Stimulated activated CD4-positive, alpha-beta T cell treated with anti-CD3 and anti-CD28 coated beads, TNF-alpha, amount 100 ng/mL, for 24 hours (primary cell): ENCODE measurements around the gene SFRP2.

ENCODE experiments used
- DNase-seq, 3 experiments: peaks; one replicate each; pipeline ENCODE4 v3.0.0-alpha.2; 2020; ENCODE audit warnings: low read depth in 3 of 3

SFRP2 gene

DNA sequence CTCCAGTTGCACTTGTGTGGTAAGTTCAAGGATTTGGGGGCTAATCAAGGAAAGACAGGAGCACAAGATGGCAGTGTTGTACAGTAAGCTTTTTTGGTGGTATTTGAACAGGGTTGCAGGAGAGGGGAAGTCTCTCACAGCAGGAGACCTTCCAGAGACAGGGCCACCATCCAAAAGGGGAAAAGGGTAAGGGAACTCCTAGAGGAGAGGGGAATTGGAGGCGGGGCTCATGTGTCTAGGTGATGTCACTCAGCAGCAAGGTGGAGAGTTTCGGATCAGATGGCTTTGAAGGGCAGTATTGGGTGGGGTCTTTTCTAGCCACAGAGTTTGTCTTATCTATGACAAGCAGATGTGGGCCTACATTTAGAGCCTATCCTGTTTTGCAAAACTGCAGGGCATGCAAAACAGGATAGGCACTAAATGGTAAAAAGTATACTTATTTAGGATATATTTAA lies 15.6 kb downstream of the SFRP2 start:
- DNase-seq: no peak

DNA sequence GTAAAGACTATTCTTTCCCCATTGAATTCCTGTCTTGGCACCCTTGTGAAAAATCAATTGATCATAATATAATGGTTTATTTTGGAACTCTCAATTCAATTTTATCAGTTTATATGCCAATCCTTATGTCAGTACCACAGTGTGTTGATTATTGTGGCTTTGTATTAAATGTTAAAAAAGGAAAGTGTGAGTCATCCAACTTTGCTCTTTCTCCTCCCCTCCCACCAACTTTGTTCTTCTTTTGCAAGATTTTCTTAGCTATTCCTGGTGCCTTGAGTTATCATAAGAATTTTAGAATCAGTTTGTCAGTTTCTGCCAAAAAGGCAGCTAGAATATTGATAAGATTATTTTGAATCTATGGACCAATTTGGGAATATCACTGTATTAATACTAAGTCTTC lies 17.8 kb downstream of the SFRP2 start:
- no peak for DNase-seq

GRCh38 chr4:153766758-153767157 lies 22.1 kb downstream of the SFRP2 start:
- DNase-seq: no peak

DNA sequence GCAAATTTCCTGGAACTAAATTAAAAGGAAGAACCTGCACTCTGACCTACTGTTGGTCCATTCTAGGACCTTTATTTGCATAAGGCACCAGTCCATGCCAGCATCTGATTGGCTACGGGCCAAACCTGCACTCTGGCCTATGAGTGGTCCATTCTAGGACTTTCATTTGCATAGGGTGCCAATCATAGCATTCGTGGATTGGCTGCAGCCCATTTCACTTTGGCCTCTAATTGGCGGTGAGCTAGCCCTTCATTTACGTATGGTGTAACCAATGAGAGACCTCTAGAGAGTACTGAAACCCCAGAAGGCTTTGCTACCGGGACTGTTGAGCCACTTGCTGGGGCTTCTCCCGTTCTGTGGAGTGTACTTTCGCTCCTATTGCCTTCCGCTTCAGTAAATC lies 23.0 kb downstream of the SFRP2 start:
- DNase-seq: no peak

GRCh38 chr4:153764601-153765368 lies 24.1 kb downstream of the SFRP2 start:
- no peak for DNase-seq

- no peak for DNase-seq
Observed at GRCh38 chr4:153763404-153763803, 25.5 kb downstream of the SFRP2 start.

GRCh38 chr4:153759407-153760316 lies 29.2 kb downstream of the SFRP2 start, which contains the start of gene RNF175:
TSS of gene RNF175 (minus strand) at chr4:153760024. CDS start at chr4:153759862, 162 bp downstream.
- DNase-seq: peak in 1 of 3 experiments; percentile 21

DNA sequence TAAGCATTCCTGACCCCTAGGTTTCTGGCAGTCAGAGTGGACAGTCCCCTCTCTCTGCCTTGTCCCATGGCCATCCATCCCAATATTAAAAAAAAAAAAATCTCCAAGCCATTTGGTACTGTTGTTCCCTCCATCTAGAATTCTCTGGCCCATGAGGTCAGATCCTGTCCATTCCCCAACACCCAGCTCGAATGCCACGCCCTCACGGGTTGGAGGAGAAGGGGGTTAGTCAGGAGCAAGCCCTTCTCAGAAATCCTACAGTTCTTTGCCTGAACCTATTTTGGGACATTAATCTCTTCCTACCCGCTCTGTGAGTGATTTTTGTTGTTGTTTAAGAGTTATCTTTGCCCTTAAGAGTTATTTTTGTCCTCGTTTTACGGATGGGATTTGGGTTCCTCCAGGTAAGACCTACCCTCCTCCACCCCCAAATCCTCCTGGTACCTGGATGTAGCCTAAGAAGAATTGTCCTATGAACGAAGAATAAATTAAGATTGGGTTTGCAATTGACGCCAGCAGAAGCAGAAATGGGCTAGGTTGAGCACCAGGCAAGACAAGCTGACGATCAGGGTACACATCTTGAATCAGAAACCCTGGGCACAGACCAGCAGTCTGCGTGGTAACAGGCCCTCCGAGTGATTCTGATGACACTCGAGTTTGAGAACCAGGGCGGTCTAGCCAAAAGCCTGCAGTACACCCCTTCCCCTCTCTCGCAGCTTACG lies 30.0 kb downstream of the SFRP2 start:
- no peak for DNase-seq

DNA sequence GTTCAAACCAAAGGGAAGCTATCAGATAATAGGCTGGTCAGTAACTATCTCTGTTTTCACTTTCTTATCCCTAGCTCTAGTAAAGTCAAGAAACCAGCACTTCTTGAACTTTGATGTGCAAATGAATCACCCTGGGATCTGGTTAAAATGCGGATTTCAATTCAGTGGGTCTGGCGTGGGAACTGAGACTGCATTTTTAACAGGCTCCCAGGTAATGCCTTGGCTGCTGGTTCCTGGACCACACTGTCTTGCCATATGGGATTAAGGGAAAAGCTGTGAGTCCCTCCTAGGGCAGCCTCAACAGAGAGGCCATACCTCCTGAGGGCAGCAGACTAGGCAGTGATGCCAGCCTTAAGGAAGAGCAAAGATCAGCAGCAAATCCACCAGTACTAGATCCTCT lies 30.7 kb downstream of the SFRP2 start:
- DNase-seq: no peak

DNA sequence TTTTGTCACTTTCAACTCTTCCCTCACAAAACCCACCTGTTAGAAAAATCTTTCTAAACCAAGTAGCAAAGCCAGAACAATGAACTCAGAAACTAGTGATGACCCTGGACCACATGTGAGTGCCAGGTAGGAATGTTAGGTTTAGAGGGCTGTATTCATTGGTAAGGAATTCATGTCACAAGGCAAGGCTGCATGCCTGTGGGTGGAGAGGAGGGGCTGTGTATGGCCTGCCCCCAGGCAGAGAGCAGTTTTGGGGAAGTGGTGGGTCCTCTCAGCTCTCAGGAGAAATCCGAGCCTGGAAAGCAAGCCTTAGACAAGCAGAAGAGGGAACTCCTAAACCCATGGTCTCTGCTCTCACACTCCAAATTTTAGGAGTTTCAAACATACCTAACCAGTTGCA lies 31.5 kb downstream of the SFRP2 start:
- DNase-seq: no peak

DNA sequence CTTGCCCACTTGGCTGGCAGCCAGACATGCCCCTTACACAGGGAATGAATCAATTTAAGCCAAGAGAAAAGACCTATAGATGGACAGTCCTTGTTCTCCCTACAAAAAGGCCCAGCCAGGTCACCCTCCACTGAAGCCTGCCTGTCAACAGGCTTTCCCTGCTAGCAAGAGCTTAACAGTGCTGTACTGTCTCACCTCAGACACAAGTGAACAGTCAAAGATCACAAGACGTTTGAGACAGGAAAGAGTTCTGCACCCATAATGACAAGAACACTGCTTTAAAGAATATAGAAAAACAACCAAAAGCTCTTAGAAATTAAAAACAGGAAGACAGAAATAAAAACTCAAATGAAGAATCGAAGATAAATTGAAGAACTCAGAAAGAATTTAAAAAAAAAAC lies 33.7 kb downstream of the SFRP2 start:
- no peak for DNase-seq

GRCh38 chr4:153750197-153750817 lies 38.6 kb downstream of the SFRP2 start:
- DNase-seq: peak; percentile 43 to 53 (median 44)

- DNase-seq: no peak
Observed at GRCh38 chr4:153748378-153748777, 40.5 kb downstream of the SFRP2 start.

DNA sequence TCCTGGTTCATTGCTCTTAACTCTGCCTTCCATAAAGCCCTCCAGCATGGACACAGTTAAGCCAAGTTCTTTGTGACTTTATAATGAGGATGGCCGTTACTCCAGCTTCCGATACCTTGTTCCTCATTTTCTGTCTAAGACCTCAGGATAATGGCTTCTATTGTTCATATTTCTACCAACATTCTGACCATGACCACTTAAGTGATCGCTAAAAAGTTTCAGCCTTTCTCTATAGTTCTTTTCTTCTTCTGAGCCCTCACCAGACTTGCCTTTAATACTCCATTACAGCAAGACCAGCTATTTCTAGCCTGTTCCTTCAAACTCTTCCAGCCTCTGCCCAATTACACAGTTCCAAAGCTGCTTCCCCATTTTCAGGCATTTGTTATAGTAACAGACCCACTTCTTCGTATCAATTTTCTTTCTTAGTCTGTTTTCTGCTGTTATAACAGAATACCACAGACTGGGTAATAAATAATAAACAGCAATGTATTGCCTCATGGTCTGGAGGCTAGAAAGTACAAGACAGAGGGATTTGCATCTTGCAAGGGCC lies 41.4 kb downstream of the SFRP2 start:
- no peak for DNase-seq

DNA sequence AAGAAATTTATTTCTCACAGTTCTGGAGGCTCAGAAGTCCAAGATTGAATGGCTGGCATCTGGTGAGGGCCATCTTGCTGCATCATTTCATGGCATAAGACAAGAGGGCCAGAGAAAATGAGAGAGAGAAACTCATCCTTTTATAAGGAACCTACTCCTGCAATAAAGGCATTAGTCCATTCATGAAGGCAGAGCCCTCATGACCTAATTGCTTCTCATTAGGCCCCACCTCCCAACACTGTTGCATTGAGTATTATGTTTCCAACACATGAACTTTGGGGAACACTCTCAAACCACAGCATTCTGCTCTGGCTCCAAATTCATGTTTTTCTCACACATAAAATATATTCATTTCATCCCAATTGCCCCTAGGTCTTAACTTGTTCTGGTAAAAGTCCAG lies 43.2 kb downstream of the SFRP2 start:
- DNase-seq: no peak

GRCh38 chr4:153741541-153741940 lies 47.3 kb downstream of the SFRP2 start:
- no peak for DNase-seq

DNA sequence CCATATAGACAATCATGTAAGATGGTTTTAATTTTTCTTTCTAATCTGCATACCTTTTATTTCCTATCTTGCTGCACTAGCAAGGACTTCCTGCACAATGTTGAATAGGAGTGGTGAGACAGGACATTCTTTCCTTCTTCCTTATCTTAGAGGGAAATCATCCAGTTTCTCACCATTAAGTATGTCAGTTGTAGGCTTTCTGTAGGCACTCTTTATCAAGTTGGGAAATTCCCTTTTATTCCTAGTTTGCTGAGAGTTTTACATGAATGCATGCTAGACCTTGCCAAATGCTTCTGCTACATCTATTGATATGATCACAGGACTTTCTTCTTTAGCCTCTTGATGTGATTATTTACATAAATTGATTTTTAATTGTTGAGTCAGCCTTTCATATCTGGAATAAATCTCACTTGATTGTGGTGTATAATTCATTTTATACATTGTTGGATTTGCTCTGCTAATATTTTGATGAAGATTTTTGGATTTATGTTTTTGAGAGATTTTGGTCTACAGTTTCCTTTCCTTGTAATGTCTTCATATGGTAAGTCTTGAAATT lies 52.9 kb downstream of the SFRP2 start:
- no peak for DNase-seq

DNA sequence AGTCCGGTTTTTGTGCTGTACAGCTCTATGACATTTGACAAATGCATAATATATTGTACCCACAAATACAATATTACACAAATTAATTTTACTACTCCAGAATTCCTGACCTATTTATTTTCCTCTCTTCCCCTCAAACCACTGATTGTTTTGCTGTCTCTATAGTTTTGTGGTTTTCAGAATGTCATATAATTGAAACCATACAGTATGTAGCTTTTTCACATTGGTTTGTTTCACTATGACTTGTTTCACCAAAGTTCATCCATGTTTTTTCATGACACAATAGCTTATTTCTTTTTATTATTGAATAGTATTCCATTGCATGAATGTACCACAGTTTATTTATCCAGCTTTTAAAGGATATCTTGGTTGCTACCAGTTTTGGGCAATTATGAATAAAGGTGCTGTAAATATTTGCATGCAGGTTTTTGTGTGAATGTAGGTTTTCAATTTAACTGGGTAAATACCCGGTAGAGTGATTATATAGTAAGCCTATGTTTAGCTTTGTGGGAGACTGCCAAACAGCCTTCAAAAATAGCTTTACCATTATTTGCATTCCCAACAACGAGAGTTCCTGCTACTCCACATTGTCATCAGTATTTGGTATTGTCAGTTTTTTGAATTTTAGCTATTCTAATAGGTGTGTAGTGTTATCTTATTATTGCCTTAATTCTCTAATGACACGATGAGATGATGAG lies 55.0 kb downstream of the SFRP2 start:
- no peak for DNase-seq

DNA sequence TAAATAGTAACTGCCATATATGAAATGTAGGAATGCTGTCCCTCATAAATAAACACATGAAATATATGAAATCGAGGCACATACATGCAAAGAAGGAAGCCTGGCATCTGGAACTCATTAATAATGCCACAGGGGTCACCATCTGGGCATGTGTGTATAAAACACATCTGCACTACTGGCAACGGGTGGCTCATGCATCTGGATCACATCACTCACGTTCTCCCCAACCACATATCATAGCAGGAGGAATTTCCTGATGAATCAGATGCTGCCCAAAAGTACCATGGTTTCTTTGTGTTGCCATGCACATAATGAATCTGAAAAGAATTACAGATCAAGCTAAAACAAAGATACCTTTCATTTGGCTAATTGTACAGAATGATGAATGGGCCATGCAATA lies 57.6 kb downstream of the SFRP2 start:
- DNase-seq: no peak
